Measurements from ENCODE around the gene ACVR1B.
A peak's percentile ranks its signal among the peaks of the same experiment; 100 is the strongest.

ACVR1B gene

DNA sequence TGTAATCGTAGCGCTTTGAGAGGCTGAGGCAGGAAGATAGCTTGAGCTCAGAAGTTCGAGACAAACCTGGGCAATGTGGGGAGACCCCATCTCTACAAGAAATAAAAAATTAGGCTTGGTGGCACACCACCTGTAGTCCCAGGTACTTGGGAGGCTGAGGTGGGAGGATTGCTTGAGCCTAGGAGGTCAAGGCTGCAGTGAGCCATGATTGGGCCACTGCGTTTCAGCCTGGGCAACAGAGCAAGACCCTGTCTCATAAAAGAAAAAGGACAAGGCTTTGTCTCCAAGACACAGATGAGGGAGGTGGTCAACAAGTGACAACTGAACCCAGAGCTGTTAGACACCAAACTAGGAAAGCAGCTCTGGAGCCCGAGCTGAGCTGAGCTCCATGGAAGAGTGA is 40.7 kb downstream of the ACVR1B start:
- H3K4me3 ChIP-seq (ENCODE audit: low read depth, low read length), result no peak overlapping the region
- TF ChIP-seq, protein P1, sequence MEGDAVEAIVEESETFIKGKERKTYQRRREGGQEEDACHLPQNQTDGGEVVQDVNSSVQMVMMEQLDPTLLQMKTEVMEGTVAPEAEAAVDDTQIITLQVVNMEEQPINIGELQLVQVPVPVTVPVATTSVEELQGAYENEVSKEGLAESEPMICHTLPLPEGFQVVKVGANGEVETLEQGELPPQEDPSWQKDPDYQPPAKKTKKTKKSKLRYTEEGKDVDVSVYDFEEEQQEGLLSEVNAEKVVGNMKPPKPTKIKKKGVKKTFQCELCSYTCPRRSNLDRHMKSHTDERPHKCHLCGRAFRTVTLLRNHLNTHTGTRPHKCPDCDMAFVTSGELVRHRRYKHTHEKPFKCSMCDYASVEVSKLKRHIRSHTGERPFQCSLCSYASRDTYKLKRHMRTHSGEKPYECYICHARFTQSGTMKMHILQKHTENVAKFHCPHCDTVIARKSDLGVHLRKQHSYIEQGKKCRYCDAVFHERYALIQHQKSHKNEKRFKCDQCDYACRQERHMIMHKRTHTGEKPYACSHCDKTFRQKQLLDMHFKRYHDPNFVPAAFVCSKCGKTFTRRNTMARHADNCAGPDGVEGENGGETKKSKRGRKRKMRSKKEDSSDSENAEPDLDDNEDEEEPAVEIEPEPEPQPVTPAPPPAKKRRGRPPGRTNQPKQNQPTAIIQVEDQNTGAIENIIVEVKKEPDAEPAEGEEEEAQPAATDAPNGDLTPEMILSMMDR (IDR thresholded peaks at IDR 0.05; ENCODE audit: low read depth, low read length), result 0 out of 2 replicates have a peak, but pooled peaks have one; percentile 1

DNA sequence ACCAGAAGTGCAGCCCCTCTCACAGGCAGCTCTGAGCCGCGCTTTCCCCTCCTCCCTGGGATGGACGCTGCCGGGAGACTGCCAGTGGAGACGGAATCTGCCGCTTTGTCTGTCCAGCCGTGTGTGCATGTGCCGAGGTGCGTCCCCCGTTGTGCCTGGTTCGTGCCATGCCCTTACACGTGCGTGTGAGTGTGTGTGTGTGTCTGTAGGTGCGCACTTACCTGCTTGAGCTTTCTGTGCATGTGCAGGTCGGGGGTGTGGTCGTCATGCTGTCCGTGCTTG is 43.0 kb downstream of the ACVR1B start:
- TF ChIP-seq, protein P1 (IDR thresholded peaks at IDR 0.05; ENCODE audit: low read depth, low read length), result no peak
- no peak overlapping the region for H3K4me3 ChIP-seq (ENCODE audit: low read depth, low read length)

DNA sequence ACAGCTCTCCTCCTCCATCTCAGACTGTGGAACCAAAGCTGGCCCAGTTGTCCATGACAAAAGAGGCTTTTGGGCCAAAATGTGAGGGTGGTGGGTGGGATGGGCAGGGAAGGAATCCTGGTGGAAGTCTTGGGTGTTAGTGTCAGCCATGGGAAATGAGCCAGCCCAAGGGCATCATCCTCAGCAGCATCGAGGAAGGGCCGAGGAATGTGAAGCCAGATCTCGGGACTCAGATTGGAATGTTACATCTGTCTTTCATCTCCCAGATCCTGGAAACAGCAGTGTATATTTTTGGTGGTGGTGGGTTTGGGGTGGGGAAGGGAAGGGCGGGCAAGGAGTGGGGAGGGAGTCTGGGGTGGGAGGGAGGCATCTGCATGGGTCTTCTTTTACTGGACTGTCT is 43.5 kb downstream of the ACVR1B start:
- TF ChIP-seq, protein P1 (IDR thresholded peaks at IDR 0.05; ENCODE audit: low read depth, low read length), result no peak

DNA sequence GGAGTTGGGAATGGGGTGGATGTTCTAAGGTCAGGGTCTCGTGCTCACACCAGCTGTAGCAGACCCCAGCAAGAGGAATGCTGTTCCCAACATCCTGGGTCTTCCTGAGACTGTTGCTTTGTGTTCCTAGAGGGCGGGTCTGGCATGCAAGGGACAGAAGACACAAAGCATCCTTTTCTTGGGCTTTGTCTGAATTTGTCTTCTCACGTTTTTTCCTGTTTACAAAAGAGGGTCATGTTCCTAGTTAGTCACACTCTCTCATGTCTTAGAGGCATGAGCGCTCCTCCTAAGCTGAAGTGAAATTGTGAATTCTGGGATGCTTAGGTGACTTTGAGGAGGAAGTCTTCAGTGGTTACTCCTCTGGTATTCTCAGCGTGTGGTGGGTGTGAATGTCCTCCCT is 45.6 kb downstream of the ACVR1B start:
- no peak overlapping the region for H3K4me3 ChIP-seq (ENCODE audit: low read depth, low read length)
- TF ChIP-seq, protein P1 (IDR thresholded peaks at IDR 0.05; ENCODE audit: low read depth, low read length), result no peak

More for the DNA sequence above, 43.5 kb downstream of the ACVR1B start:
- H3K4me3 ChIP-seq (ENCODE audit: low read depth, low read length), result no peak overlapping the region

DNA sequence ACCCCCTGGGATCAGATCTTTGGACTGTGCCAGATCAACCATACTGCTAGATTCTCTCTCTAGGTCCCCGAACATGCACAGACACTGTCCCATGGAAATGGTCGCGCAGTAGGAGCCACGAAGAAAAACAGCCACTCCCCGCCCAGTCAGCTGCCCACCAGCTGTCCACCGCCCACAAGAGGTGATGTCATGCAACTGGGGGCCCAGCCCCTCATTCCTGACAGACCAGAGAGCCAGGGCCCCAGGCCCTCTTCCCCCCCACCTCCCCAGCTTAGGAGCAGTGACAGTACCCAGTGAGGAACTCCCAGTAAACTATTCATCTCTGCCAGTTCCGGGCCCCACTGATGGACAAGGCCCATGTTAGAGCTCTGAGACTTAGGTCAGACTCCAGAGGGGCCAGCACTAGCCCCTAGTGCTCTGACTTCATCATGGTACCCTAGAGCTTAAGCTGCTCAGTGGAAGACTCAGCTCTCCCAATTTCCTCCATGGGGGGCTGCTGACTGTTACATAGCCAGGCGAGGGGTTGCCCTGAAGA is 51.6 kb downstream of the ACVR1B start:
- TF ChIP-seq, protein P1 (IDR thresholded peaks at IDR 0.05; ENCODE audit: low read depth, low read length), result no peak
- H3K4me3 ChIP-seq (ENCODE audit: low read depth, low read length), result no peak overlapping the region

DNA sequence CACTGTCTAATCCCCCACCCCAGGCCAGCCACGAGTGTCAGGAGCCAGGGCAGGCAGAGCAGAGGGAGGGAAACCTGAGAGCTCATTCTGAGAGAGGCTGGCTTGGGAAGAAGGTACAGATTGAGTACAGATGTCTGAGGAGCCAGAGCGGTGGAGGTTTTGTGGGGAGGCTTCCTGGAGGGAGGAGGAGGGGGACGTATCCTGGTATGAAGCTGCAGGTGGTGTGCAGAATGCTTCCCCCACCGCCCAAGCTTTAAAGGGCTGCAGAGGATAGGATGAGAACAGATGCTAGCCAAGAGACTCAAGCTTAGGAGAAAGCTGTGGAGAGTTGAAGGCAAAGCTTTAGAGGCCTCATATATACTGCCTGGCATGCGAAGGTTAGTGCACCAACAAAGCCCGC is 52.1 kb downstream of the ACVR1B start:
- no peak overlapping the region for H3K4me3 ChIP-seq (ENCODE audit: low read depth, low read length)
- TF ChIP-seq, protein P1 (IDR thresholded peaks at IDR 0.05; ENCODE audit: low read depth, low read length), result no peak

DNA sequence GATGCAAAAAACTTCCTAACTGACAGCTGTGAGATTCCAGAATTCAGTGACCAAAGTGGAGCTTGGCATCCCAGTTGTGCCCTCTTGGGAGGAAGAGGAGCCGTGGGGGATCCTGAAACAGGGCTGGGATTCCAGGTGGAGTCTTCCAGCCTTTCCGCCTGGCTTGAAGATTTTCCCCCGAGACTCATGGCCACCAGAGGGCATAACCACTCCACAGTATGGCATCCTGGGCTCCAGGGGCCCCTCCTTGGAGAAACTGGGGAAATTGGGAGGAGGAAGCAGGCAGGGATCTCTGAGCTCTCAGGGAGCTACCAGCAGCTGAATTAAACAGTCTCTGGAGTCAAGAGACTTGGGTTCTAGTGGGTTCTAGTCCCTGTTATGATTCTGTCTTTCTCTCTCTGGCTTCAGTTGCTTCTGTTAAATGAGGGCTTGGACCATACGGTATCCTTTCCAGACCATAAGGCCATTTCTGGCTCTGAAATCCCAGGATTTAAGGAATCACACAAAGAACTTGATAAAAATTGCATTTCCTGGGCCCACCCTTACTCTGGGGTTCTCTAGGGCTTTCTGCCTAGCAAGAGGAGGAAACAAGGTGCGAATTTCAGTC is 52.6 kb downstream of the ACVR1B start:
- H3K4me3 ChIP-seq (ENCODE audit: low read depth, low read length), result no peak overlapping the region
- TF ChIP-seq, protein P1 (IDR thresholded peaks at IDR 0.05; ENCODE audit: low read depth, low read length), result peak; percentile 71
